ENCODE results near the gene DPP6. TPM values are rescaled to one million over a fixed set of nuclear protein-coding genes. Genes with fewer than 3 reads are reported as not detected.

The DPP6 gene
- total RNA-seq, 4 donors from 2014 or later, result 13.4 to 33.2 (median 26.8) TPM

GRCh38 chr7:154497751-154498150 lies 445.6 kb downstream of the DPP6 start:
- H3K36me3 ChIP-seq, result no peaks in the 10 kb centered on the region
- no peak overlapping the region for H3K27ac ChIP-seq (replicated peaks in 1 of 4)
- intact Hi-C loops (cut with DNase I), result no loop called here
- no peaks in the 10 kb centered on the region for H3K4me1 ChIP-seq
- no peaks in the 10 kb centered on the region for H3K9me3 ChIP-seq
- no peak overlapping the region for H3K4me3 ChIP-seq
- no peak for DNase-seq (ENCODE audit: extremely low spot score)
- H3K27me3 ChIP-seq, result no peaks in the 10 kb centered on the region
- WGBS, result 80% methylated on average over 4 of the region's 4 CpGs
- TF ChIP-seq CTCF (IDR thresholded peaks at IDR 0.05) (no peak), POLR2AphosphoS5 (IDR thresholded peaks at IDR 0.05) (no peak)

GRCh38 chr7:154503962-154504550 lies 451.9 kb downstream of the DPP6 start:
- H3K9me3 ChIP-seq, result peaks cover 0 to 7% (median 0%) of the 10 kb centered on the region in 4 donors
- H3K36me3 ChIP-seq, result no peaks in the 10 kb centered on the region
- no peaks in the 10 kb centered on the region for H3K27me3 ChIP-seq
- intact Hi-C loops (cut with DNase I), result no loop called here
- DNase-seq (ENCODE audit: extremely low spot score), result no peak
- H3K4me1 ChIP-seq, result peaks cover 0 to 20% (median 14%) of the 10 kb centered on the region in 4 donors
- WGBS, result 28% methylated on average over 5 of the region's 5 CpGs
- H3K4me3 ChIP-seq, result no peak overlapping the region
- no peak overlapping the region for H3K27ac ChIP-seq (replicated peaks in 1 of 4)
- no peak for TF ChIP-seq EP300 (IDR thresholded peaks at IDR 0.05)
- peak; percentile 55 to 64 (median 58) for TF ChIP-seq CTCF (IDR thresholded peaks at IDR 0.05)

GRCh38 chr7:154504918-154505317 lies 452.7 kb downstream of the DPP6 start:
- no peak overlapping the region for H3K4me3 ChIP-seq
- H3K9me3 ChIP-seq, result peaks cover 0 to 7% (median 0%) of the 10 kb centered on the region in 4 donors
- H3K36me3 ChIP-seq, result no peaks in the 10 kb centered on the region
- H3K4me1 ChIP-seq, result peaks cover 0 to 20% (median 14%) of the 10 kb centered on the region in 4 donors
- H3K27ac ChIP-seq (replicated peaks in 1 of 4), result no peak overlapping the region
- DNase-seq (ENCODE audit: extremely low spot score), result peak; percentile 47
- no peak for TF ChIP-seq CTCF (IDR thresholded peaks at IDR 0.05)
- no peak for TF ChIP-seq EP300 (IDR thresholded peaks at IDR 0.05)
- no peak for TF ChIP-seq POLR2AphosphoS5 (IDR thresholded peaks at IDR 0.05)
- TF ChIP-seq POLR2A (IDR thresholded peaks at IDR 0.05; ENCODE audit: low read depth), result no peak
- no peaks in the 10 kb centered on the region for H3K27me3 ChIP-seq
- intact Hi-C loops (cut with DNase I), result no loop called here

GRCh38 chr7:154505362-154505761 lies 453.2 kb downstream of the DPP6 start:
- no peaks in the 10 kb centered on the region for H3K27me3 ChIP-seq
- H3K4me1 ChIP-seq, result peaks cover 0 to 20% (median 14%) of the 10 kb centered on the region in 4 donors
- intact Hi-C loops (cut with DNase I), result no loop called here
- no peaks in the 10 kb centered on the region for H3K36me3 ChIP-seq
- TF ChIP-seq EP300 (IDR thresholded peaks at IDR 0.05) (no peak), CTCF (IDR thresholded peaks at IDR 0.05) (no peak), POLR2AphosphoS5 (IDR thresholded peaks at IDR 0.05) (no peak), POLR2A (IDR thresholded peaks at IDR 0.05; ENCODE audit: low read depth) (no peak)
- peak; percentile 24 for DNase-seq (ENCODE audit: extremely low spot score)
- peaks cover 0 to 7% (median 0%) of the 10 kb centered on the region in 4 donors for H3K9me3 ChIP-seq
- H3K4me3 ChIP-seq, result no peak overlapping the region
- WGBS, result 66% methylated on average over 4 of the region's 4 CpGs
- H3K27ac ChIP-seq (replicated peaks in 1 of 4), result no peak overlapping the region

GRCh38 chr7:154509192-154509591 lies 457.0 kb downstream of the DPP6 start:
- intact Hi-C loops (cut with DNase I), result no loop called here
- Histone ChIP-seq H3K4me3 (no peak overlapping the region), H3K4me1 (peaks cover 0 to 12% (median 8%) of the 10 kb centered on the region in 4 donors), H3K36me3 (no peaks in the 10 kb centered on the region), H3K9me3 (peaks cover 0 to 7% (median 0%) of the 10 kb centered on the region in 4 donors), H3K27ac (replicated peaks in 1 of 4) (no peak overlapping the region), H3K27me3 (no peaks in the 10 kb centered on the region)
- TF ChIP-seq CTCF (IDR thresholded peaks at IDR 0.05) (no peak), POLR2AphosphoS5 (IDR thresholded peaks at IDR 0.05) (no peak), POLR2A (IDR thresholded peaks at IDR 0.05; ENCODE audit: low read depth) (no peak), EP300 (IDR thresholded peaks at IDR 0.05) (no peak)
- WGBS, result 54% methylated on average over 3 of the region's 3 CpGs
- no peak for DNase-seq (ENCODE audit: extremely low spot score)
